ENCODE results near the gene SLC2A9. TPM values are rescaled to one million over a fixed set of nuclear protein-coding genes. Genes with fewer than 3 reads are reported as not detected.

SLC2A9 gene
- polyA plus RNA-seq, 1 donor from 2014 or later: not detected

DNA sequence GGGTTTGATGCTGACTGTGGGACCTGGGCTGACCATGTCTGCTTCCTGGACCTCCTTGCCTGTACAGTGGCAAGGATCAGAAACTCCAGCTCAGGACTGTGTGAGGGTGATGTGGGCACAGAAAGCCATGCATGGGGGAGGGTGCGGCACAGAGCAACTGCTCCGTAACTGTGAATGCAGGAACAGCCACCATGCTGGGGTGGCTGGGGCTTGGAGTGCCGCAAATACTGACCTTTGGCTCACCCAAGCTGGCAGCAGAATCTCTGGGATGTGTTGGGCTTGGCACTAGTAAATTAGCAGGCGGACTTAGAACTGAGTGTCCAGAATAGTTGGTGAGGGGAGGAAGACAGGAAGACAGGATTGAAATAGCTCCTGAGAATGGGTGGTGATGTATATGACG is 187.9 kb downstream of the SLC2A9 start:
- H3K4me2 ChIP-seq (ENCODE audit: low read length): no peak overlapping the region
- no peaks in the 10 kb centered on the region for H3K9me3 ChIP-seq (ENCODE audit: low read length)
- no peaks in the 10 kb centered on the region for H3K27me3 ChIP-seq (ENCODE audit: insufficient read depth, low read depth, low read length)
- no peaks in the 10 kb centered on the region for H3K9me2 ChIP-seq (ENCODE audit: insufficient read depth, low read length)
- H3K4me3 ChIP-seq (ENCODE audit: low read length): no peak overlapping the region
- H3K36me3 ChIP-seq (ENCODE audit: insufficient read depth, low read length): no peaks in the 10 kb centered on the region
- no peaks in the 10 kb centered on the region for H4K20me1 ChIP-seq (ENCODE audit: insufficient read depth)
- TF ChIP-seq EZH2 (IDR thresholded peaks at IDR 0.05; ENCODE audit: borderline replicate concordance, insufficient read depth, low read length, poor library complexity, severe bottlenecking) (no peak), POLR2AphosphoS5 (IDR thresholded peaks at IDR 0.05) (no peak)
- H3K27ac ChIP-seq (ENCODE audit: low read length): no peak overlapping the region
- H3F3A ChIP-seq (ENCODE audit: insufficient read depth, low read length, poor library complexity, severe bottlenecking): no peaks in the 10 kb centered on the region
- no peak overlapping the region for H3K9ac ChIP-seq (ENCODE audit: low read length)
- no peaks in the 10 kb centered on the region for H3K79me2 ChIP-seq (replicated peaks; ENCODE audit: insufficient read depth, low read length)
- H2AFZ ChIP-seq (ENCODE audit: low read depth, low read length): no peak overlapping the region

DNA sequence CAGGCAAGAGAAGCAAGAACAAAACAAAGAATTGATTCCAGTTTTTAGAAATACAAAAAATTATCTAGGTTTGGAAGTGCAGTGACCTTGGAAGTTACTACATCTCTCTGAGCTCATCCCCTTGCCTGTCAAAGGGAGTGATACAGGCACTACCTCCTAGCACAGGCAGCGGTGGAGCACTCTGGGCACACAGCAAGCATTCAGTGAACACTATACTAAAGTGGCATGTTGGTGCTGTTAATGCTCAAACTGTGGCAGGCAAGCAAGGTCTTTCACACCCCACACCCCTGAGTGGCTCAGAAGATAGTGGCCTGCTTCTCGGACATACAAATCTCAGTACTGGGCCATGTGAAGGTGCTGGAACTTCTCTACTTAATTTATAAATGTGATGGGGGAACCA is 188.7 kb downstream of the SLC2A9 start:
- Histone ChIP-seq H3K9me3 (ENCODE audit: low read length) (no peaks in the 10 kb centered on the region), H3K79me2 (replicated peaks; ENCODE audit: insufficient read depth, low read length) (no peaks in the 10 kb centered on the region), H4K20me1 (ENCODE audit: insufficient read depth) (no peaks in the 10 kb centered on the region), H3K27me3 (ENCODE audit: insufficient read depth, low read depth, low read length) (no peaks in the 10 kb centered on the region), H3K9me2 (ENCODE audit: insufficient read depth, low read length) (no peaks in the 10 kb centered on the region), H3K4me3 (ENCODE audit: low read length) (no peak overlapping the region), H3K9ac (ENCODE audit: low read length) (no peak overlapping the region), H2AFZ (ENCODE audit: low read depth, low read length) (no peak overlapping the region), H3K36me3 (ENCODE audit: insufficient read depth, low read length) (no peaks in the 10 kb centered on the region), H3K4me2 (ENCODE audit: low read length) (no peak overlapping the region), H3F3A (ENCODE audit: insufficient read depth, low read length, poor library complexity, severe bottlenecking) (no peaks in the 10 kb centered on the region), H3K27ac (ENCODE audit: low read length) (no peak overlapping the region)
- TF ChIP-seq, protein P1, sequence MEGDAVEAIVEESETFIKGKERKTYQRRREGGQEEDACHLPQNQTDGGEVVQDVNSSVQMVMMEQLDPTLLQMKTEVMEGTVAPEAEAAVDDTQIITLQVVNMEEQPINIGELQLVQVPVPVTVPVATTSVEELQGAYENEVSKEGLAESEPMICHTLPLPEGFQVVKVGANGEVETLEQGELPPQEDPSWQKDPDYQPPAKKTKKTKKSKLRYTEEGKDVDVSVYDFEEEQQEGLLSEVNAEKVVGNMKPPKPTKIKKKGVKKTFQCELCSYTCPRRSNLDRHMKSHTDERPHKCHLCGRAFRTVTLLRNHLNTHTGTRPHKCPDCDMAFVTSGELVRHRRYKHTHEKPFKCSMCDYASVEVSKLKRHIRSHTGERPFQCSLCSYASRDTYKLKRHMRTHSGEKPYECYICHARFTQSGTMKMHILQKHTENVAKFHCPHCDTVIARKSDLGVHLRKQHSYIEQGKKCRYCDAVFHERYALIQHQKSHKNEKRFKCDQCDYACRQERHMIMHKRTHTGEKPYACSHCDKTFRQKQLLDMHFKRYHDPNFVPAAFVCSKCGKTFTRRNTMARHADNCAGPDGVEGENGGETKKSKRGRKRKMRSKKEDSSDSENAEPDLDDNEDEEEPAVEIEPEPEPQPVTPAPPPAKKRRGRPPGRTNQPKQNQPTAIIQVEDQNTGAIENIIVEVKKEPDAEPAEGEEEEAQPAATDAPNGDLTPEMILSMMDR (IDR thresholded peaks at IDR 0.05; ENCODE audit: poor library complexity, severe bottlenecking): no peak
- TF ChIP-seq POLR2AphosphoS5 (IDR thresholded peaks at IDR 0.05) (no peak), SMC3 (conservative IDR thresholded peaks at IDR 0.05; ENCODE audit: poor library complexity) (no peak), TAF1 (IDR thresholded peaks at IDR 0.05; ENCODE audit: low read depth) (no peak), EP300 (conservative IDR thresholded peaks at IDR 0.05; ENCODE audit: poor library complexity, severe bottlenecking) (no peak), EZH2 (IDR thresholded peaks at IDR 0.05; ENCODE audit: borderline replicate concordance, insufficient read depth, low read length, poor library complexity, severe bottlenecking) (no peak)

DNA sequence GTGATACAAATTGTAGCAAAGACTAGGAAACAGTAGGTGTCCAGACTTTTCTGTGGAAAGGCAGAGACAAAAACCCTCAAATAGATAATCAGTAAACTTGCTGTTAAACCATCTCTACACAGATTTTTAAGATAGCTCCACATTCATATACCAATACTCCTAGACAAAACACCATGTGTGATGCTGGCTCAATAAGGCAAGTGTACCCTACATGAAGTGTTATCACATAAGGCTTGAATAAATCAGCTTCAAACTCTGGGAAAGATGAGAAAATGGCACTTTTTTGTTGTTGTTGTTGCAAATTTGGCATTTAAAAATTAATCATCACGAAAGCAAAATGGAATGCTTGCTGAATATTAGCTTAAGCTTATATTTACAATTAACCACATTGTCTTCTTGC is 194.7 kb downstream of the SLC2A9 start:
- Histone ChIP-seq H2AFZ (ENCODE audit: low read depth, low read length) (no peak overlapping the region), H4K20me1 (ENCODE audit: insufficient read depth) (no peaks in the 10 kb centered on the region), H3K4me3 (ENCODE audit: low read length) (no peak overlapping the region), H3K27me3 (ENCODE audit: insufficient read depth, low read depth, low read length) (no peaks in the 10 kb centered on the region), H3K27ac (ENCODE audit: low read length) (no peak overlapping the region), H3K4me2 (ENCODE audit: low read length) (no peak overlapping the region), H3K9me3 (ENCODE audit: low read length) (no peaks in the 10 kb centered on the region), H3F3A (ENCODE audit: insufficient read depth, low read length, poor library complexity, severe bottlenecking) (no peaks in the 10 kb centered on the region), H3K79me2 (replicated peaks; ENCODE audit: insufficient read depth, low read length) (no peaks in the 10 kb centered on the region), H3K36me3 (ENCODE audit: insufficient read depth, low read length) (no peaks in the 10 kb centered on the region), H3K9ac (ENCODE audit: low read length) (no peak overlapping the region), H3K9me2 (ENCODE audit: insufficient read depth, low read length) (no peaks in the 10 kb centered on the region)
- TF ChIP-seq MXI1 (conservative IDR thresholded peaks at IDR 0.05; ENCODE audit: poor library complexity, severe bottlenecking) (no peak), POLR2AphosphoS5 (IDR thresholded peaks at IDR 0.05) (no peak), SMC3 (conservative IDR thresholded peaks at IDR 0.05; ENCODE audit: poor library complexity) (no peak), TAF1 (IDR thresholded peaks at IDR 0.05; ENCODE audit: low read depth) (no peak), RAD21 (conservative IDR thresholded peaks at IDR 0.05) (no peak), EZH2 (IDR thresholded peaks at IDR 0.05; ENCODE audit: borderline replicate concordance, insufficient read depth, low read length, poor library complexity, severe bottlenecking) (no peak), EP300 (conservative IDR thresholded peaks at IDR 0.05; ENCODE audit: poor library complexity, severe bottlenecking) (no peak)
- TF ChIP-seq, protein P1 (IDR thresholded peaks at IDR 0.05; ENCODE audit: poor library complexity, severe bottlenecking): no peak
- TF ChIP-seq, protein P2, sequence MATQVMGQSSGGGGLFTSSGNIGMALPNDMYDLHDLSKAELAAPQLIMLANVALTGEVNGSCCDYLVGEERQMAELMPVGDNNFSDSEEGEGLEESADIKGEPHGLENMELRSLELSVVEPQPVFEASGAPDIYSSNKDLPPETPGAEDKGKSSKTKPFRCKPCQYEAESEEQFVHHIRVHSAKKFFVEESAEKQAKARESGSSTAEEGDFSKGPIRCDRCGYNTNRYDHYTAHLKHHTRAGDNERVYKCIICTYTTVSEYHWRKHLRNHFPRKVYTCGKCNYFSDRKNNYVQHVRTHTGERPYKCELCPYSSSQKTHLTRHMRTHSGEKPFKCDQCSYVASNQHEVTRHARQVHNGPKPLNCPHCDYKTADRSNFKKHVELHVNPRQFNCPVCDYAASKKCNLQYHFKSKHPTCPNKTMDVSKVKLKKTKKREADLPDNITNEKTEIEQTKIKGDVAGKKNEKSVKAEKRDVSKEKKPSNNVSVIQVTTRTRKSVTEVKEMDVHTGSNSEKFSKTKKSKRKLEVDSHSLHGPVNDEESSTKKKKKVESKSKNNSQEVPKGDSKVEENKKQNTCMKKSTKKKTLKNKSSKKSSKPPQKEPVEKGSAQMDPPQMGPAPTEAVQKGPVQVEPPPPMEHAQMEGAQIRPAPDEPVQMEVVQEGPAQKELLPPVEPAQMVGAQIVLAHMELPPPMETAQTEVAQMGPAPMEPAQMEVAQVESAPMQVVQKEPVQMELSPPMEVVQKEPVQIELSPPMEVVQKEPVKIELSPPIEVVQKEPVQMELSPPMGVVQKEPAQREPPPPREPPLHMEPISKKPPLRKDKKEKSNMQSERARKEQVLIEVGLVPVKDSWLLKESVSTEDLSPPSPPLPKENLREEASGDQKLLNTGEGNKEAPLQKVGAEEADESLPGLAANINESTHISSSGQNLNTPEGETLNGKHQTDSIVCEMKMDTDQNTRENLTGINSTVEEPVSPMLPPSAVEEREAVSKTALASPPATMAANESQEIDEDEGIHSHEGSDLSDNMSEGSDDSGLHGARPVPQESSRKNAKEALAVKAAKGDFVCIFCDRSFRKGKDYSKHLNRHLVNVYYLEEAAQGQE (IDR thresholded peaks at IDR 0.05; ENCODE audit: borderline replicate concordance): no peak
